H7 (cell line): ENCODE measurements around the gene NHS. TPM values are rescaled to one million over a fixed set of nuclear protein-coding genes. Genes with fewer than 3 reads are reported as not detected.
A peak's percentile ranks its signal among the peaks of the same experiment; 100 is the strongest.
"Not testable (repeated sequence)": the region's sequence is repeated elsewhere in the genome, so short reads cannot be mapped to it uniquely, and the experiment has no call there.

Source experiments
- DNase-seq: peaks from one replicate; pipeline ENCODE4 v3.0.0; 2012
- H3K27me3 ChIP-seq: 2 replicates; pipeline ENCODE4 v1.6.0; 2011; ENCODE audit warnings: mild to moderate bottlenecking, low read length; ENCODE audit not compliant: control insufficient read depth, insufficient read depth
- H3K36me3 ChIP-seq: replicated peaks from 2 replicates; pipeline ENCODE4 v1.5.1; 2011; ENCODE audit warnings: low read length; ENCODE audit not compliant: control insufficient read depth, insufficient read depth
- H3K4me3 ChIP-seq: 2 replicates; pipeline ENCODE4 v1.5.1; 2011; ENCODE audit warnings: low read depth, mild to moderate bottlenecking, control low read depth, low read length, moderate library complexity; ENCODE audit not compliant: insufficient read depth
- total RNA-seq: library from RNA; depleted of rRNA; stranded (reverse); fragments of >200 nt; shearing (Covaris generic); gene quantifications from 2 replicates; pipeline ENCODE4 v1.2.3, GENCODE V29; 2014

NHS gene
- total RNA-seq, 1 experiment from 2014 or later = 5.2 TPM

GRCh38 chrX:17567821-17568220 is 192.8 kb downstream of the NHS start:
- Histone ChIP-seq H3K36me3 (no peaks in the 10 kb centered on the region), H3K4me3 (no peak overlapping the region), H3K27me3 (no peaks in the 10 kb centered on the region)
- DNase-seq = no peak

GRCh38 chrX:17568804-17569203 is 193.8 kb downstream of the NHS start:
- not testable (repeated sequence) for DNase-seq, H3K27me3 ChIP-seq, H3K36me3 ChIP-seq, H3K4me3 ChIP-seq

- H3K36me3 ChIP-seq = no peaks in the 10 kb centered on the region
- no peak for DNase-seq
- H3K27me3 ChIP-seq = no peaks in the 10 kb centered on the region
- H3K4me3 ChIP-seq = no peak overlapping the region
Measured at GRCh38 chrX:17579026-17579425, 204.0 kb downstream of the NHS start.

GRCh38 chrX:17580539-17581152 is 205.6 kb downstream of the NHS start:
- no peak overlapping the region for H3K4me3 ChIP-seq
- no peaks in the 10 kb centered on the region for H3K27me3 ChIP-seq
- no peaks in the 10 kb centered on the region for H3K36me3 ChIP-seq
- no peak for DNase-seq

- no peak overlapping the region for H3K4me3 ChIP-seq
- no peak for DNase-seq
- no peaks in the 10 kb centered on the region for H3K27me3 ChIP-seq
- H3K36me3 ChIP-seq = no peaks in the 10 kb centered on the region
Measured at GRCh38 chrX:17581641-17582040, 206.6 kb downstream of the NHS start.

GRCh38 chrX:17584248-17584681 is 209.3 kb downstream of the NHS start:
- Histone ChIP-seq H3K36me3 (no peaks in the 10 kb centered on the region), H3K4me3 (no peak overlapping the region)
- DNase-seq = no peak

GRCh38 chrX:17585006-17585405 is 210.0 kb downstream of the NHS start:
- Histone ChIP-seq H3K36me3 (no peaks in the 10 kb centered on the region), H3K27me3 (no peaks in the 10 kb centered on the region), H3K4me3 (no peak overlapping the region)
- DNase-seq = no peak

More at GRCh38 chrX:17584248-17584681, 209.3 kb downstream of the NHS start:
- no peaks in the 10 kb centered on the region for H3K27me3 ChIP-seq

- H3K4me3 ChIP-seq = no peak overlapping the region
- no peaks in the 10 kb centered on the region for H3K36me3 ChIP-seq
- H3K27me3 ChIP-seq = no peaks in the 10 kb centered on the region
- DNase-seq = no peak
Measured at GRCh38 chrX:17587366-17587765, 212.4 kb downstream of the NHS start.

GRCh38 chrX:17588303-17588702 is 213.3 kb downstream of the NHS start:
- no peaks in the 10 kb centered on the region for H3K36me3 ChIP-seq
- H3K4me3 ChIP-seq = no peak overlapping the region
- no peaks in the 10 kb centered on the region for H3K27me3 ChIP-seq
- DNase-seq = no peak

GRCh38 chrX:17590892-17591740 is 216.1 kb downstream of the NHS start:
- no peaks in the 10 kb centered on the region for H3K27me3 ChIP-seq
- H3K36me3 ChIP-seq = no peaks in the 10 kb centered on the region
- peak; percentile 67 for DNase-seq
- H3K4me3 ChIP-seq = no peak overlapping the region

GRCh38 chrX:17591741-17592110 is 216.7 kb downstream of the NHS start:
- no peaks in the 10 kb centered on the region for H3K27me3 ChIP-seq
- no peaks in the 10 kb centered on the region for H3K36me3 ChIP-seq
- no peak overlapping the region for H3K4me3 ChIP-seq
- DNase-seq = no peak

- Histone ChIP-seq H3K36me3 (no peaks in the 10 kb centered on the region), H3K27me3 (no peaks in the 10 kb centered on the region), H3K4me3 (no peak overlapping the region)
- DNase-seq = no peak
Measured at GRCh38 chrX:17592117-17592516, 217.1 kb downstream of the NHS start.

- Histone ChIP-seq H3K27me3 (no peaks in the 10 kb centered on the region), H3K4me3 (no peak overlapping the region), H3K36me3 (no peaks in the 10 kb centered on the region)
- no peak for DNase-seq
Measured at GRCh38 chrX:17594693-17595092, 219.7 kb downstream of the NHS start.

- no peaks in the 10 kb centered on the region for H3K27me3 ChIP-seq
- H3K4me3 ChIP-seq = no peak overlapping the region
- no peaks in the 10 kb centered on the region for H3K36me3 ChIP-seq
- no peak for DNase-seq
Measured at GRCh38 chrX:17595456-17596035, 220.5 kb downstream of the NHS start.

GRCh38 chrX:17596061-17596460 is 221.1 kb downstream of the NHS start:
- Histone ChIP-seq H3K27me3 (no peaks in the 10 kb centered on the region), H3K36me3 (no peaks in the 10 kb centered on the region), H3K4me3 (no peak overlapping the region)
- no peak for DNase-seq
